OCI-LY3 (cell line): ENCODE measurements around the gene CCDC136.

ENCODE experiments used
- H2AFZ ChIP-seq: fragments of 200-600, 300-600 bp; shearing (Covaris generic); 2 replicates; pipeline ENCODE4 v1.6.0; 2014; ENCODE audit warnings: antibody characterized with exemption, low read depth, low read length
- H3K27ac ChIP-seq: fragments of 200-600, 300-600 bp; sonication (generic); 2 replicates; pipeline ENCODE4 v1.5.1; 2014; ENCODE audit warnings: mild to moderate bottlenecking, low read length, moderate library complexity, mixed read lengths
- H3K27me3 ChIP-seq: fragments of 200-600, 300-600 bp; sonication (generic); 2 replicates; pipeline ENCODE4 v1.6.1; 2014; ENCODE audit warnings: low read depth, low read length, mixed read lengths
- H3K36me3 ChIP-seq: fragments of 200-600, 300-600 bp; sonication (generic); replicated peaks from 2 replicates; pipeline ENCODE3; 2014; ENCODE audit warnings: low read depth, low read length, mixed read lengths
- H3K4me1 ChIP-seq: fragments of 300-600, 200-600 bp; sonication (generic); 2 replicates; pipeline ENCODE4 v1.6.1; 2014; ENCODE audit warnings: low read length, mixed read lengths
- H3K4me2 ChIP-seq: fragments of 200-600, 300-600 bp; sonication (generic); 2 replicates; pipeline ENCODE4 v1.6.1; 2014; ENCODE audit warnings: low read length, mixed read lengths
- H3K4me3 ChIP-seq: fragments of 300-600, 200-600 bp; sonication (generic); 2 replicates; pipeline ENCODE4 v1.5.1; 2014; ENCODE audit warnings: antibody characterized with exemption, mild to moderate bottlenecking, low read length, moderate library complexity
- H3K79me2 ChIP-seq: fragments of 300-600, 200-600 bp; shearing (Covaris generic); 2 replicates; pipeline ENCODE4 v1.6.1; 2014; ENCODE audit warnings: mild to moderate bottlenecking, low read length, mixed read lengths
- H3K9ac ChIP-seq: fragments of 300-600, 200-600 bp; shearing (Covaris generic); 2 replicates; pipeline ENCODE4 v1.6.0; 2014; ENCODE audit warnings: mild to moderate bottlenecking, low read length, moderate library complexity
- H3K9me3 ChIP-seq: fragments of 200-600, 300-600 bp; shearing (Covaris generic); 2 replicates; pipeline ENCODE4 v1.6.1; 2014; ENCODE audit warnings: low read length, mixed read lengths; ENCODE audit not compliant: insufficient read depth
- H4K20me1 ChIP-seq: fragments of 200-600, 300-600 bp; sonication (generic); 2 replicates; pipeline ENCODE4 v1.6.1; 2016; ENCODE audit warnings: low read length, mixed read lengths; ENCODE audit not compliant: insufficient read depth
- CTCF ChIP-seq: fragments of 200-600, 300-600 bp; sonication (generic); IDR thresholded peaks from 2 replicates; pipeline ENCODE4 v1.5.1; 2014; ENCODE audit warnings: antibody characterized with exemption, low read length, low read depth
- EZH2phosphoT487 ChIP-seq: fragments of 200-600 bp; shearing (Covaris generic); IDR thresholded peaks from 2 replicates; pipeline ENCODE4 v1.6.1; 2018; ENCODE audit warnings: antibody characterized with exemption, mixed run types, low read depth

Gene CCDC136

GRCh38 chr7:128809363-128809762, 17.6 kb downstream of the CCDC136 start:
- no peak overlapping the region for H3K27ac ChIP-seq
- no peak overlapping the region for H3K4me3 ChIP-seq
- no peaks in the 10 kb centered on the region for H3K36me3 ChIP-seq
- H3K4me2 ChIP-seq: no peak overlapping the region
- no peak overlapping the region for H2AFZ ChIP-seq
- TF ChIP-seq EZH2phosphoT487 (no peak), CTCF (no peak)
- H3K9me3 ChIP-seq: no peaks in the 10 kb centered on the region
- no peaks in the 10 kb centered on the region for H4K20me1 ChIP-seq
- no peaks in the 10 kb centered on the region for H3K27me3 ChIP-seq
- no peaks in the 10 kb centered on the region for H3K79me2 ChIP-seq
- H3K9ac ChIP-seq: no peak overlapping the region
- H3K4me1 ChIP-seq: no peaks in the 10 kb centered on the region

- Histone ChIP-seq H2AFZ (no peak overlapping the region), H3K27me3 (no peaks in the 10 kb centered on the region), H3K79me2 (no peaks in the 10 kb centered on the region), H3K9ac (no peak overlapping the region), H3K27ac (no peak overlapping the region), H3K4me2 (no peak overlapping the region), H3K36me3 (no peaks in the 10 kb centered on the region), H3K4me3 (no peak overlapping the region), H3K4me1 (no peaks in the 10 kb centered on the region), H4K20me1 (no peaks in the 10 kb centered on the region), H3K9me3 (no peaks in the 10 kb centered on the region)
- TF ChIP-seq EZH2phosphoT487 (no peak), CTCF (no peak)
Measured at GRCh38 chr7:128810473-128810872, 18.7 kb downstream of the CCDC136 start.

DNA sequence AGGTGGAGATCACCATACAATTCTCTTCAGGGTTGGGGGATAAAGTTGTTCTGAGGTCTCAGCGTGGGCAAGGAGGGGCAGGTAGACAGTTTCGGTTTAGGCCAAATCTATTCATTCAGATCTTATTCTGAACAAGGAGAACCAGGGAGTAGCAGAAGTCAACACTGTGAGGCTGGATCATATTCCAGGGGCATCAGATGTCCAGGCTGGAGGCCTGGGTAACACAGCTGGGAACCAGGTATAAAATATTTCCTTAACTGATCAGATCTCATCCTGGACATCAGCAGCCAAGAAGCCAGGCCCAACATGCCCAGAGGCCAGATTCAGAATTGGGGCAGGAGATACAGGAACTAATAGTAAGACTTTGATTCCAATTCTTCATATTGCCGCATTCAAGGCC, 19.2 kb downstream of the CCDC136 start:
- Histone ChIP-seq H3K79me2 (no peaks in the 10 kb centered on the region), H3K36me3 (no peaks in the 10 kb centered on the region), H4K20me1 (no peaks in the 10 kb centered on the region), H3K9me3 (no peaks in the 10 kb centered on the region), H3K4me1 (no peaks in the 10 kb centered on the region), H3K4me2 (no peak overlapping the region), H3K27ac (no peak overlapping the region), H3K27me3 (no peaks in the 10 kb centered on the region; the same call in 1 of the 2 replicates), H3K9ac (no peak overlapping the region), H3K4me3 (no peak overlapping the region), H2AFZ (no peak overlapping the region)
- TF ChIP-seq CTCF: no peak
- no peak for TF ChIP-seq EZH2phosphoT487

DNA sequence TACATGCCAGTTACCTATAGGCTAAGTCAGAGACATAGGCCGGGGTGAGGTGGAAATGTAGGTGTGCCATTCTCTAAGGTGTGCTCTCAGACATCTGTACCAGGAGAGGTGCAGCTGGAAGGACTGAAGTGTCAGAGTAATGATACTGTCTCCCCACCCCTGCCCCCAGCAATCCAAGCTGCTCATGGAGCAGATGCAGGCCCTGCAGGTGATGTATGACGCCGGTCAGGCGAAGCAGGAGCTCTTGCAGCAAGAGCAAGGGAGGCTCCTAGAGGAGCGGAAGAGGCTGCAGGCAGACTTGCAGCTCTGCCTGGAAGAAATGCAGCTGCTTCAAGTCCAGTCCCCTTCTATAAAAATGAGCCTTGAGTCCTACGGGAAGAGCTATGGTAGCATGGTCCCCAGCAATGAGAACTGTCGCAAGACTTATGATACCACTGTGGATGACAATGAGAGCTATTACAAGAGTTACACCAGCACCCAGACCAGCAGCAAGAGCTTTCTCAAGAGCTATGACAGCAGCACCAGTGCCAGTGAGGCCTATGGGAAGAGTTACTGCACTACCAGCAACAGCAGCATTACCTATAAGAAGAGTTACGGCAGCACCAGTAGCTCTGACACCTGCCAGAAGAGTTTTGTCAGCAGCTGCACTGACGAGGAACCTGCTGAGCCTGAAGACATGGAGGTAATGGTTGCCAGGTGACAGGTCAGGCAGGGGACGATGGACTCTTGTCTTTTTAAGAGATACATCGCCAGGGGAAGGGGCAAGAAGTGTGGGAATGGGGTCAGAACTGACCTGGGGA, 20.1 kb downstream of the CCDC136 start:
- TF ChIP-seq EZH2phosphoT487: no peak
- no peak for TF ChIP-seq CTCF
- no peaks in the 10 kb centered on the region for H3K79me2 ChIP-seq
- no peak overlapping the region for H2AFZ ChIP-seq
- no peaks in the 10 kb centered on the region for H3K4me1 ChIP-seq
- H4K20me1 ChIP-seq: no peaks in the 10 kb centered on the region
- H3K36me3 ChIP-seq: no peaks in the 10 kb centered on the region
- no peak overlapping the region for H3K4me3 ChIP-seq
- no peak overlapping the region for H3K27ac ChIP-seq
- H3K27me3 ChIP-seq: no peaks in the 10 kb centered on the region; the same call in 1 of the 2 replicates
- H3K4me2 ChIP-seq: no peak overlapping the region
- no peak overlapping the region for H3K9ac ChIP-seq
- H3K9me3 ChIP-seq: no peaks in the 10 kb centered on the region
